CD4-positive, alpha-beta T cell treated with Interleukin-2 at 100 ng/mL for 4 hours (primary cell): ENCODE data around the gene IFITM1.

Source experiments
- DNase-seq: peaks from one replicate; pipeline ENCODE4 v3.0.0-alpha.2; 2020; ENCODE audit warnings: low spot score

IFITM1 gene

DNA sequence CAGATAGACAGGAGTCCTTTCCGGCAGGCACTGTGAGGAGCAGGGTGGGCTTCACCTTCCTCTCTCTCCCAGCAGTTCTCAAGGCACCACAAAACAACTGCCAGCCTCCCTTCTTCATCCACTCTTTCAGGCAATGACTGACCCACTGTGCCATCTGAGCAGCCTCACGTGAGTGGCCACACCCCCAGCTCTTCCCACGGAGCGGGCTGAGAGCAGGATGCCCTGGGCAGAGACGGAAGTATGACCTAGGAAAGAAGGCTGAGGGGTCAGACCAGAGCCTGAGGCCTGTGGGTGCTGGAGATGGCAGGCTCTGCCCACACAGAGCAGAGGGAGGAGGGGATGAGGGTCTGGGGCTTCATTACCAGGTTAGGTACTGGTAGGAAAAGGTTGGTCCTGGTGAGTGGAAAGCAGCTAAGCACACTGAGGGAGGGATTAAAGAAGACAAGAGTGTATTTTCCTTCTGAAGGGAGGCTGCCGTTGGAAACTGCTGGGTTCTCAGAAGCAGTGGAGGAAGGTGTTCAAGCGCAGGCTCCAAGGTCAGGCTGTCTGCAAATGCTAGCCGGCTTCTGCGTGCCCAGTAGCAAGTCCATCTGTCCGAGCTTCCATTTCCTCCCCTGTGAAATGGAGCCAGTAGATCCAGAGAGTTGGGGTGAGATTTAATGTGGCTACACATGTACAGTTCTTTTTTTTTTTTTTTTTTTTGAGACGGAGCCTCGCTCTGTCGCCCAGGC, 31.0 kb upstream of the IFITM1 start:
- DNase-seq = no peak

GRCh38 chr11:283405-284104, 30.3 kb upstream of the IFITM1 start:
- no peak for DNase-seq

DNA sequence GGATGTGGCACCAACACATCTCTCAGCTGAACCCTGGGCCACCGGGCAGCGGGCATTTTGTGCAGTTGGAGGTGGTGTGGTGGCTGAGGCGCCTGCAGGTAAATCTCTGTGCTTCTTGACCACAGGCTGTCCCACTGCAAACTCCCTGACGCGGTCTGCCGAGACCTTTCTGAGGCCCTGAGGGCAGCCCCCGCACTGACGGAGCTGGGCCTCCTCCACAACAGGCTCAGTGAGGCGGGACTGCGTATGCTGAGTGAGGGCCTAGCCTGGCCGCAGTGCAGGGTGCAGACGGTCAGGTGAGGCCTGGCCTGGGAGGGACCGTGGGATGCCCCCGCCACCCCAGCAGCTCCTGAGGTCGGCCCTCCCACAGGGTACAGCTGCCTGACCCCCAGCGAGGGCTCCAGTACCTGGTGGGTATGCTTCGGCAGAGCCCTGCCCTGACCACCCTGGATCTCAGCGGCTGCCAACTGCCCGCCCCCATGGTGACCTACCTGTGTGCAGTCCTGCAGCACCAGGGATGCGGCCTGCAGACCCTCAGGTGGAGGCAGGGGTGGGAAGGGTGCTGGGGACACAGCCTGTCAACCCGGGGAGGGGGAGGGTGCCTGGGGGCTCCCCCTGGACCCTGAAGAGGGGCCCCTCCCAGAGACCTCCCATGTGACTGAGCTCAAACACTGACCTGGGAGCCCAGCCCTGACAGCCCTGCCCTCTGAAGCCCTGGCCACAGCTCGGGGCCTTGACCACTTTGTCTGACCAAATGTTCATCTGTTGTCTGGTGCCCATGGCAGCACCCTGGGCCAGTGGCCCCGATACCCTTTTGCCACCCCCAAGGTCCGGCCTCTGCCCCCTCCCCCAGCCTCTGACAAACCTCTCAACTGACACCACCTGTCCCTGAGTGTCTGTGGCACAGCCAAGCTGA, 29.5 kb upstream of the IFITM1 start:
- DNase-seq = no peak

- no peak for DNase-seq
Observed at GRCh38 chr11:285021-285893, 28.6 kb upstream of the IFITM1 start.

GRCh38 chr11:285894-286220, 28.0 kb upstream of the IFITM1 start:
- DNase-seq = no peak

- DNase-seq = peak; percentile 35
Observed at GRCh38 chr11:286977-287820, 26.6 kb upstream of the IFITM1 start.

DNA sequence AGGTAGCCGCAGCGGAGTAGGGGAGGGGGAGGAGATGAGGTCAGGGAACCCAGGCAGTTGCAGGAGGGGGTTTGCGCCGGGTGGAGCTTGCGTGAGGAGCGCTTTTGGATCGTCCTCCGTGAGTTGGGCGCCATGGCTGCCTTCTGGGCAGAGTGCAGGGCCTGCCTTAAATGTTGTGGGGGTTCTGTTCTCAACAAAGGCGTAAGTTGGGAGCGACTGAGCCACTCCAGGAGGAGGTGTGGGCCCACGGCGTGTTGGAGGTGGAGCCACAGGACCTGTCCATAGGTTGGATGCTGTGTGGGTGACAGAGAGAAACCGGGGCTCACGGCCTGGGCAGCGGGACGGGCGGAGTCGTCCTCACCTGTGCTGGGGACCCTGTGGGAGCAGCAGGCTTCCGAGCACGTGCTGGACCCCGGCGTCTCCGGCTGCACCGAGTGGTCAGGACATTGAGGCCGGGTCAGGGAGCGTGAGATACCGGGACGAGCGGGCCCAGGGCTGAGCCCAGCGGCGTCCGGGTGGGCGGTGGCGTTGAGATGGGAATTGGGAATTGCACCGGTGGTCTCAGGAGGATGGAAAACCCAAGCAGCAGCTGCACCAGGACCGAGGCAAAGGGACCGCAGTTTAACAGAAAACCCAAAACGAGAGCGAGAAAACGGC, 25.9 kb upstream of the IFITM1 start:
- peak; percentile 37 for DNase-seq

DNA sequence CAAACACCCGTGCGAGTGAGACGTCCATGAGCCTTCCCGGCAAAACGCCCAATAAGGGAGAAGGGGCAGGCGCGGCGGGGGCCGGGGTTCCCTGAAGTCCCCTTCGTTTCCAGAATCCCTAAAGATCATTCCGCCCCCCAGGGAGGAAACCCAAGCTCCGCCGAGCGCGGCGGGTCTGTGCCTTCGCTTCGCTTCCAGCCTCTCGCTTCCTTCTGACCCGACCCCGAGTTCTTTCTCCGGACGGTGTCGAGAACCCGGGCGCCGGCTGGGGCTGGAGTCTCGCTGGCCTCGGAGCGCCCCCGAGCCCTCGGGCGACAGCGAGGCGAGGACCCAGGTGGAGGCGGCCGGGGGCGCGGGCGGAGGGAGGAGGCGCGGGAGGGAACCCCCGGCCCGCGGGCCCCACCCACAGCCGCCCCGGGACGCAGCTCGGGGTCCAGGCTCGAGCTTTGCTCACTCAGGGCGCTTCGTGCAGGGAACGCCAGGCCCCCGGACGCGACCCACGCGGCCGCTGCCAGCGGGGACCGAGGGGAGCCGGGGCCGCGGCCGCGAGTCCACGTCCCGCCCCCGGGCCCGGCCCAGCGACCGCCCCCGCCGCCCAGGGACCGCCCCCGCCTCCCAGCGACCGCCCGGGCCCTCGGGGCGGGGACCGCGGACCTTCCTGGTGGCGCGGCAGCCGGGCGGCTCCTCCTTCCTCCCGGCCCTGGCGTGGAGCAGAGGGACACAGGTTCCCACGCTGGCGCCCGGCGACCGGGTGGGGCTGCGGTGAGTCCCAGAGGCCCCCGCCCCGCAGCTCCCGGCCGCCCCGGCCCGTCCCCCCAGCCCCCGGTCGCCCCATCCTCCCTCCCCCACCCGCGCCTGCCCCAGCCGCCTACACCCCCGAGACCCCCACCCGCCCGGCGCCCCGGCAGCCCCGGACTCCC, 25.1 kb upstream of the IFITM1 start, which contains the start of gene PGGHG:
TSS of gene PGGHG (plus strand) at position 649 of the 920 bp plus-strand sequence. CDS start 691 bp downstream, outside the sequence.
- DNase-seq = peak; percentile 37

- no peak for DNase-seq
Observed at GRCh38 chr11:289398-289711, 24.5 kb upstream of the IFITM1 start.

DNA sequence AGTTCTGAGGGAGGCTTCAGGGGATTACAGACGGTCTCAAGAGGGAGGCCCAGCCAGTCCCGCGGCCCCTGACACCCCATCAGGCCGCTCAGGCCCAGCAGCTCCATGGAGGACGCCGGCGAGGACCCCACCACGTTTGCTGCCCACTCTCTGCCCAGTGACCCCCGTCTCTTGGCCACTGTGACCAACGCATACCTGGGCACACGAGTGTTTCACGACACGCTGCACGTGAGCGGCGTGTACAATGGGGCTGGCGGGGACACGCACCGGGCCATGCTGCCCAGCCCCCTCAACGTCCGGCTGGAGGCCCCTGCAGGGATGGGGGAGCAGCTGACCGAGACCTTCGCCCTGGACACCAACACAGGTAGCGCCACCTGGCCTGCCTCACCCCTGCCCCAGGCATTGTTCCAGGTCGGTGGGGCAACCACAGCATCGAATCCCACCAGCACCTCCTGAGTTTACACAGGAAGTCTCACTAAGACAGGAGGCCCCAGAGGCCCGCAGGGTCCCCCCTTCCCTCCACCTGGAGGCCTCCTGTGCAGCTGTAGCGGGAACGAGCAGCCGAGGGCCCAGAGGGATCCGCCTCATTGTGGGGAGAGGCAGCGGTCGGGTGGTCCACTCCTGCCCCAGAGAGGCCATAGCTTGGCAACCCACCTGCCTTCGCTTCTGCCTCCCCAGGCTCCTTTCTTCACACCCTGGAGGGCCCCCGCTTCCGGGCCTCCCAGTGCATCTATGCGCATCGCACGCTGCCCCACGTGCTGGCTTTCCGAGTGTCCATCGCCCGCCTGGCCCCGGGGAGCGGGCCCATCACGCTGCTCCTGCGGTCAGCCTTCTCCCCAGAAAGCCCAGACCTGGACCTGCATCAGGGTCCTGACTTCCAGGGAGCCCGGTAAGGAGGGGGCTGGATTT, 23.9 kb upstream of the IFITM1 start:
- no peak for DNase-seq

DNA sequence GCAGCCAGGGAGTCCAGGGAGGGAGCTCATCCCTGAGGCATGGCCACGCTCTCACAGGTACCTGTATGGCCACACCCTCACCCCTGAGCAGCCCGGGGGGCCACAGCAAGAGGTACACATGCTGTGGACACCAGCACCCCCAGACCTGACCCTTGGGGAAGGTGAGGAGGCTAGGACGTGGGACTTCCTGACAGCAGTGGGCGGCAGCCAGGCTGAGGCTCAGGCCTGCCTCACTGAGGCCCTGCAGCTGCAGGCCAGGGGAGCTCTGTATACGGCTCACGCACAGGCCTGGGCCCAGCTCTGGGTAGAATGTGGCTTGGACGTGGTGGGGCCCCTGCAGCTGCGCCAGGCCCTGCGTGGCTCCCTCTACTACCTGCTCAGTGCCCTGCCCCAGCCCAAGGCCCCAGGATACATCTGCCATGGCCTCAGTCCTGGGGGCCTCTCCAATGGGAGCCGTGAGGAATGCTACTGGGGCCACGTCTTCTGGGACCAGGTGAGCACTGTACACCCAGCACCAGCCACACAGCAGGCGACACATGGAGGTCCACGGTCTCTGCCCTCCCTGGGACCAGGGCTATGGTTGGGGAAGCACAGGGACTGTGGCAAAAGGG, 23.1 kb upstream of the IFITM1 start:
- DNase-seq = no peak

DNA sequence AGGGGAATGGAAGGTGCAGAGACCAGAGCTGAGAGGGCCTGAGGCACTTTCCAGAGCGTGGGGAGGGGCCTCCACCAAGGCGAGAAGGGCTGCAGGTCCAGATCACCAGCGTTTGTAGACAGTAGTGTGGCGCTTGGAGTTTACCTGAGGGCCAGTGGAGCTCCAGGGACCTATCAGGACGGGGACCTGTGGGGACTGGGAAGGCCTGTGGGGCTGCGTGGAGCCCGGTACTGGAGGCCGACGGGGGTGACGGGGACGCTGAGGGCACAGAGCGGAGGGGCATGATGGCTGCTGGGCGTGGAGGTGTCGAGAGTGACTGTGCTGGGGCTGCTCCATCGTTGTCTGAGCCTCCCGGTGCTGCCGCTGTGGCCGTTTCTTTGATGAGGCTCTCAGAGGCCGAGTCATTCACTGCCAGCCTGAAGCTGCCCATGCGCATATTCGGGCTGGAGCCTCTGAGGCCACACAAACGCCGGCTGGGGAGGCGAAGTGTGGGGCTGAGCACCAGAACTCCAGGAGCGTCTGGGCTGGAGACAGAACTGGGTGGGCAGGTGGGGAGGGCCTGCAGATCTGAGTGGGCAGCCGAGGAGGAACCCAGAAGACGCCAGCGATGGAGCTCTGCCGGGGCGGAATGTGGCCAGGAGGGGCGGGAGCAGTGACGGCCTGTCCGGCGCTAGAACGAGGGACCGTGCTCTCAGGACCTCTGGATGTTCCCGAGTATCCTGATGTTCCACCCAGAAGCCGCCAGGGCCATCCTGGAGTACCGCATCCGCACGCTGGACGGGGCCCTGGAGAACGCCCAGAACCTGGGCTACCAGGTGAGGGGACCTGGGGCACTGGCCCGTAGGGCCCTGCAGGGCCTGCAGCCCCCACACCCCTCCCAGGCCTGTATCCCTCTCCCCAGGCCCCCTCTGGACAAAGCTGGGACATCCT, 22.3 kb upstream of the IFITM1 start:
- DNase-seq = no peak

- DNase-seq = no peak
Observed at GRCh38 chr11:292211-293121, 21.4 kb upstream of the IFITM1 start.

DNA sequence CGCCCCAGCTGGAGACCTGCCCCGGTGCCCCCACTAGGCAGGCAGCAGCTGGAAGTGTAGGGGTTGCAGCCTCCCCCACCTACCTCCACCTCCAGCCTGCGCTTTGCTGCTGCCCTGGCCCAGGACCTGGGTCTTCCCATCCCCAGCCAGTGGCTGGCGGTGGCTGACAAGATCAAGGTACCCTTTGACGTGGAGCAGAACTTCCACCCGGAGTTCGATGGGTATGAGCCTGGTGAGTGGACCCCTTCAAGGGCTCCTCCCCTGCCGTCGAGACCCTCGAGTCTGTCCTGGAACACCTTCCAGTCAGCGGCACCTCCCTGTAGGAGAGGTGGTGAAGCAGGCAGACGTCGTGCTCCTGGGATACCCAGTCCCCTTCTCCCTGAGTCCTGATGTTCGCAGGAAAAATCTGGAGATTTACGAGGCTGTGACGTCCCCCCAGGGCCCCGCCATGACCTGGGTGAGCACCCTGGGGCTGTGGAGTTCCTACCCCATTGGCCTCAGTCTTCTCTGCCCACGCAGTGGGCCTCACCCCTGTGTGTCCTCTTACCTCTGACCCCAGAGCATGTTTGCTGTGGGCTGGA, 20.5 kb upstream of the IFITM1 start:
- no peak for DNase-seq
